ENCODE data around the gene FAM13A.

The FAM13A gene

GRCh38 chr4:88820698-88821415, 236.1 kb downstream of the FAM13A start:
- H3K4me3 ChIP-seq (ENCODE audit: low read depth, low read length) = peak overlapping the region; percentile 63
- TF ChIP-seq CTCF (IDR thresholded peaks at IDR 0.05; ENCODE audit: low read depth, low read length) = no peak

GRCh38 chr4:88819818-88820697, 236.9 kb downstream of the FAM13A start:
- peak overlapping the region; percentile 63 for H3K4me3 ChIP-seq (ENCODE audit: low read depth, low read length)
- TF ChIP-seq CTCF (IDR thresholded peaks at IDR 0.05; ENCODE audit: low read depth, low read length) = no peak

GRCh38 chr4:88818631-88819470, 238.1 kb downstream of the FAM13A start:
- no peak overlapping the region for H3K4me3 ChIP-seq (ENCODE audit: low read depth, low read length)
- TF ChIP-seq CTCF (IDR thresholded peaks at IDR 0.05; ENCODE audit: low read depth, low read length) = peak; percentile 52

- H3K4me3 ChIP-seq (ENCODE audit: low read depth, low read length) = no peak overlapping the region
- TF ChIP-seq CTCF (IDR thresholded peaks at IDR 0.05; ENCODE audit: low read depth, low read length) = no peak
Measured at GRCh38 chr4:88817740-88818139, 239.2 kb downstream of the FAM13A start.

GRCh38 chr4:88816360-88816759, 240.6 kb downstream of the FAM13A start:
- TF ChIP-seq CTCF (IDR thresholded peaks at IDR 0.05; ENCODE audit: low read depth, low read length) = no peak
- no peak overlapping the region for H3K4me3 ChIP-seq (ENCODE audit: low read depth, low read length)

- no peak overlapping the region for H3K4me3 ChIP-seq (ENCODE audit: low read depth, low read length)
- no peak for TF ChIP-seq CTCF (IDR thresholded peaks at IDR 0.05; ENCODE audit: low read depth, low read length)
Measured at GRCh38 chr4:88814043-88814617, 242.9 kb downstream of the FAM13A start.
